NOMO-1 treated with dmso at 0.1 percent for 144 hours (cell line): Measurements from ENCODE around the gene MLLT1.

Experiments used
- DNase-seq: peaks from one replicate; lab custom pipeline; 2025; ENCODE audit not compliant: unreplicated experiment; lab: John Stamatoyannopoulos, UW

The MLLT1 gene

DNA sequence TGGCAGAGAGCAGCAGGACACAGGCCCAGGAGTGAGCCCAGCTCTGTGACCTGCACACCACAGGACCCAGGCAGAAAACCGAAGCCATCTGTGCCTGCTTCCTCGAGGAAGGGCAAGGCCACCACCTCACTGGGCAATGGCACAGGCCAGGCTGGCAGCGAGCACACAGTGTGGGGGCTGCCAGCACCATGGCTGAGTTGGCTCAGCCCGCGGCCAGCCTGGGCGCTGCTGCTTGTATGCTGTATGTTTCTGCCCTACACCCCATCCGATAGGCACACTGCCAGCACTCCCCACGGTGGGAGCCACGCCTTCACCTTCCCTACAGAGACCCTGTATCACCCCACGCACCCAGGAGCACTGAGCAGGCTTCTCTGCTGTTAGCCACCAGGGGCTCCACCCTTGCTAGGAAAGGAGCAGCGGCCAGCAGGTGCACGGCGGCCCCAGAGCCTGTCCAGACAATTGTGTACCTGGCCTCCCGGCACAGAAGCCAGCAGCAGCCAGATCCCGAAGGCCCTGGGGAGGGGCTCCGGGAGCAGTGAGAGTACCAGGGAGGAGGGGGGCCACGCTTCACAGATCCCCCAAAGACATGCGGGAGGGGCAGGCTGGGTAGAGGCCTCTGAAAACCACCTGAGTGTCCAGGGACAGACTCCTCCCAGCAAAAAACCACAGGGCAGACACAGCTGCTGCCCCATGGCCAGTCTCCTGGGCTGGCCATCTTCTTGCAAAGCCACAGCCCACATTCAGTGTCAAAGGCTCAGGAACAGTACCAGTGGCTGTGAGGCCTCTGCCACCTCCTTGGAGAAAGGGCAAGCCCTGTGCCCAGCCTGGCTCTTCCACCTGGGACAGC is 56.1 kb downstream of the MLLT1 start:
- no peak for DNase-seq

DNA sequence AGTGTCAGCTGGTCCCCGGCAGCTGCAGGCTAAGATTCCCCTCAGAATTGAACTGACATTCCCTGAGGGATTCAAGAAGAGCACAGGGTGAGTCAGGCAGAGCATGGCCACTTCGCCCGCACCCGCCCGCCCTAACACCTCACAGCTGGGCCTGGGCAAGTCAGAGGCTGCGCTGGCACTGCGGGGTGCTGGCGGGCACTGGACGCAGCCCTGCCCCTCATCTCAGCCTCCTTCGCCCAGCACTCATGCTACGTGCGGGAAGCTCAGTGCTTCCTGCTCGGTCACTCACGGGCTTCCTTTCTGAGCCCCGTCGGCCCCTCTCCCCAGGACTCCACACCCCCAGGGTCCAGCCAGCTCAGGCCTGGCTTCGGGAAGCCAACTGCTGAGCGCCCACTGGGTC is 56.9 kb downstream of the MLLT1 start:
- no peak for DNase-seq

- no peak for DNase-seq
Measured at GRCh38 chr19:6221878-6222746, 57.7 kb downstream of the MLLT1 start.

DNA sequence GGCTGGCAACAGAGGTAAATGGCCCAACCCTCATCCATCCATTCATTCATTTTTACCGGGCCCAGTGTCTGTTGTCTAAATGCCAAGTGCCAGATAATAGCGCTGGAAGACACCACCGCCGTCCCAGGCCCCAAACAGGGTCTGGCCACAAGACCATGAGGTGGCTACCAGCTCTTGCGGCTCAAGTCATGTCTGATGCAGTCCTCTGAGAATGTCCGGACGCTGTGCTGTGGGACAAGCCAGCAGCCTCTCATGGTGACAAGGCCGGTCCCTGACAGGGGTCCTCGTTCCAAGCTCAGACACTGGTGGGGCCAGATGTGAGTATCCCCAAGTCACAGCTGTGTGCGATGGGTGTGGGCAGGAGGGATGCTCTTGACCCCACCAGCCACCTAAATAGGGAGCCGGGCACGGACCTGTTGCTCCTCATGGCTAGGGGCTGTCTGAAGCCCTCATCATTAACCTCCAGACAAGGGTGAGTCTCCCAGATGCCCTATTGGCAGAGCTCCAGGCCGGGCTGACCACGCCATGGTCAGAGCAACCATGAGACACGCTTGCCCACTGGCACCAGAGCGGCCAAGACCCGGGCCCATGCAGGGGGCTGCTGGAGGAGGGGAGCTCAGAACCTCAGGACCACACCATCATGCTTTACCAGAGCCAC is 58.4 kb downstream of the MLLT1 start:
- DNase-seq: no peak

- no peak for DNase-seq
Measured at GRCh38 chr19:6220385-6221191, 59.2 kb downstream of the MLLT1 start.

GRCh38 chr19:6219586-6220290 is 60.0 kb downstream of the MLLT1 start:
- DNase-seq: no peak

GRCh38 chr19:6219147-6219525 is 60.6 kb downstream of the MLLT1 start:
- no peak for DNase-seq

GRCh38 chr19:6218491-6219146 is 61.2 kb downstream of the MLLT1 start:
- peak; percentile 68 for DNase-seq

DNA sequence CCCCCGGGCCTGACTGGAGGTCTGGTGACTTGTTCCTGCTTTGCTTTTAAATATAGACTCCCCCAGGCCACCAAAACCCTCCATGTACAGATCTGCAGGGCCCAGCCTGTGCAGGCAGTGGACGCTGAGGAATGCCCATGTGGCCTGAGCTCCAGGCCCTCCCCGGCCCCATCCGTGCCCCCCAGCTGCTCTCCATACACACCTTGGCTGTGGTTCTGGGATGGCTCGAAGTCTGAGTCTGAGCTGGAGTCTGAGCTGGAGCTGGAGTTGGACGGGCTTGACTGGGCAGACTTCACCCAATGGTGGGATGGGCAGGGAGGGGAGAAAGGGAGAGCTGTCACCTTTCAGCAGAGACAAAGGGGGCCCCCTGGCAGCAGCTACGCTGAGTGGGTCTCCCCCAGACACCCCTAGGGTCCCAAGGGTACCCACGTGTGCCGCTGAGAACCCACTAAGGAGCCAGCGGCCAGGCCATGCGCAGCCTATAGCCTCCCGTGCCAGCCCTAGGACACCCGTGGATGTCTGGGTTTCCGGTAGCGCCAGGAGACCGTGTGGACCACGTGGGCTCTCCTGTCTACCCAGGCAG is 61.9 kb downstream of the MLLT1 start:
- DNase-seq: no peak

DNA sequence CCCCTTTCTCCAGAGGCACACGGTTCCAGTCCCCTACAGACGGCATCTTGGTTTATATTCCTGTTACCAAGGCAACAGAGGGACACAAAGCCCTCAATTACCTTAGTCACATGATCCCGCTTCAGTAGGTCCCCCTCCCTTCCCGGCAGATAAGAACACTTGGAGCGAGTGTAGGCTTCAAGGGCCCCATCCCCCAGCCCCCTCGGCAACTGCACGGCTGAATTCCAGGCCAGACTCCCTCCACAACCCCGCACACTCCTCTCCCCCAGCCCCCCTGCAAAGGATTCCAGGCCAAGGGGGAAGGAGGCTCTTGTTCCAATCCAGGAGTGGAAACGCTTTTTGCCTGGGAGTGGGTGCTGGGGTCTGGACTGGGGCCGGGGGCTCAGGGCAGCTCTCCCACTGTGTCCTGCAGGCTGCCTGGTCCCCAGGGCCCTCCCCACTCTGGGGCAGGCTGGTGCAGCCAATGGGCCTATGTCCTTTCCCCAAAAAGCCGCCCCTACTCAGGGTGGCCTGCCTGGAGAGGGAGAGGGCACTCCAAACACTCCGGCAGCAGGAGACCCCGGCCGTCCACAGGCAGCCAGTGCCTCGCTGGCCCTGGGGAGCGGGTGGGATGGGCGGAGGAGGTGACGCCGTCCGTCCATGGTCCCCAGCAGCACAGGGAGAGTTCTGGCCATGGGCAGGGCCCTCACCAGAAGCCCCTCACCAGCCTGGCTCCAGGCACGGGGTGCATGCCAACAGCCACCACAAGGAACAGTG is 62.6 kb downstream of the MLLT1 start:
- DNase-seq: no peak

GRCh38 chr19:6216236-6216995 is 63.4 kb downstream of the MLLT1 start:
- DNase-seq: no peak

GRCh38 chr19:6215701-6216235 is 64.0 kb downstream of the MLLT1 start:
- no peak for DNase-seq

GRCh38 chr19:6214881-6215541 is 64.8 kb downstream of the MLLT1 start:
- DNase-seq: no peak

DNA sequence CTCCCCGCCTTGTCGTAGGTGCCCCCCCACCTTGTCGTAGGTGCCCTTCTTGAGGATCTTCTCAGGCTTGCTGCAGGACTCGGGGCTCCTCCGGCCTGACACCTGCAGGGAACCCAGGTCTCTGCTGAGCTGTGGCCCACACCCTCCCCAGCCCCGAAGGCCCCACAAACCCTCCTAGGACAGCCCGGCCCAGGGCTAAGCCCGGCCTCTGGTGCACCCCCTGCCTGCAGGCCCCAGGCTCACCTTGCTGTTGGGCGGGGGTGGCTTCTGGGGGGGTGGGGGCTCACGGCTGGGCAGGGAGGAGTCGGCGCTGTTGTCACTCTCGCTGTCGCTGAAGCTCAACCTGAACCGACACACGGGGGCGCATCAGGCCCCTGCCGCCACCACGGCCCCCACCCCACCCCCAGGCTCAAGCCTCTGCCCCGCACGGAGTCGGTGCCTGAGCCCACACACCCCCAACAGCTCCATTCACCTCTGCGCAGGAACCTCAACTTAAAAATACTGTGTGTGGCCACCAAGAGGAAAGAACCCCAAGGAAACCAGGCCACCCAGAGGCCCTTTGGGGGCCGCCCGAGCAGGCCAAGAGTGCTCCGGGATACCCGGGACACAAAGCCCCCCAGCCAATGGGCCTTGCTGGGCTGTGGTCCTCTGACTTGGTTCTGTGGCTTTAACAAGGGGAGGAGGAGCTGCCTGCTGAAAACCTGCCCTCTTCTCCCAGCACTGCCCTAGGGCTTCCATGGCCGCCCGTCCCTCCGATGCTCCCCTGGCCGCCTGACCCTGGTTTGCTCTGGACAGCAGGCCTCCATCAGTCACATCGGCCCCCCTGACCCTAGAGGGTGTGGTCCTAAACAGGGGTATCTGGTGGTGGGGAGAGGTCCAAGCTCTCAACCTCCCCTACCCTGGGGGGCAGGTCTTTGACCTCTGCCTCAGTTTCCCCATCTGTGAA is 65.8 kb downstream of the MLLT1 start:
- DNase-seq: no peak

DNA sequence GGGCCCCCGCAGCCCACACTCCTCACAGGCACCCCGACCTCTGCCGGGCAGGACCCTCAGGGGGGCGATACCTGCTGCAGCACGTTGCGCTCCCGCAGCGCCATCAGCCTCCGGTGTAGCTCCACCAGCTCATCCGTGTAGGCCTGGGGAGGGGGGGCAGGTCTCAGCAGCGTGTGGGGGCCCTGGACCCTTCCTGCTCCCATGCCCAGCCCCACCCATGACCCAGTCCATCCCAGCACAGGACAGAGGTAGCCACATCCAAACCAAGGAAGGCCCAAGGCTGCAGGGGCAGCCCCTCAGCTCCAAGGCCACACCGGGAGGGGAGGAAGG is 66.5 kb downstream of the MLLT1 start:
- DNase-seq: no peak
